ENCODE results near the gene AGRN.

Gene AGRN

GRCh38 chr1:978069-978834 lies 41.7 kb upstream of the AGRN start:
- Mint-ChIP-seq H3K4me3 (no peak overlapping the region), H3K4me1 (peaks cover 18% of the 10 kb centered on the region), H3K27ac (peak overlapping the region; percentile 54), H3K36me3 (ENCODE audit: low read depth) (peaks cover 4% of the 10 kb centered on the region), H3K27me3 (ENCODE audit: low read depth, poor library complexity) (peaks cover 49% of the 10 kb centered on the region), H3K9me3 (peaks cover 6% of the 10 kb centered on the region)
- DNase-seq, result no peak
- TF ChIP-seq CTCF (IDR thresholded peaks at IDR 0.05), result no peak

GRCh38 chr1:978835-979743 lies 40.8 kb upstream of the AGRN start:
- H3K9me3 Mint-ChIP-seq, result peaks cover 6% of the 10 kb centered on the region

GRCh38 chr1:979744-980072 lies 40.2 kb upstream of the AGRN start:
- DNase-seq, result no peak
- Mint-ChIP-seq H3K4me1 (peaks cover 17% of the 10 kb centered on the region), H3K27me3 (ENCODE audit: low read depth, poor library complexity) (peaks cover 50% of the 10 kb centered on the region), H3K4me3 (no peak overlapping the region), H3K9me3 (peaks cover 6% of the 10 kb centered on the region), H3K36me3 (ENCODE audit: low read depth) (peaks cover 4% of the 10 kb centered on the region), H3K27ac (no peak overlapping the region)
- no peak for TF ChIP-seq CTCF (IDR thresholded peaks at IDR 0.05)

More at GRCh38 chr1:978835-979743, 40.8 kb upstream of the AGRN start:
- Mint-ChIP-seq H3K27me3 (ENCODE audit: low read depth, poor library complexity) (peaks cover 52% of the 10 kb centered on the region), H3K27ac (no peak overlapping the region), H3K4me1 (peaks cover 18% of the 10 kb centered on the region), H3K4me3 (no peak overlapping the region), H3K36me3 (ENCODE audit: low read depth) (peaks cover 4% of the 10 kb centered on the region)
- TF ChIP-seq CTCF (IDR thresholded peaks at IDR 0.05), result no peak
- no peak for DNase-seq

GRCh38 chr1:980137-980571 lies 39.8 kb upstream of the AGRN start:
- Mint-ChIP-seq H3K36me3 (ENCODE audit: low read depth) (peaks cover 4% of the 10 kb centered on the region), H3K27ac (no peak overlapping the region), H3K4me1 (peaks cover 14% of the 10 kb centered on the region), H3K27me3 (ENCODE audit: low read depth, poor library complexity) (peaks cover 50% of the 10 kb centered on the region), H3K9me3 (peaks cover 6% of the 10 kb centered on the region), H3K4me3 (no peak overlapping the region)
- no peak for DNase-seq
- TF ChIP-seq CTCF (IDR thresholded peaks at IDR 0.05), result no peak

- peaks cover 51% of the 10 kb centered on the region for H3K27me3 Mint-ChIP-seq (ENCODE audit: low read depth, poor library complexity)
- H3K36me3 Mint-ChIP-seq (ENCODE audit: low read depth), result peaks cover 4% of the 10 kb centered on the region
- no peak overlapping the region for H3K4me3 Mint-ChIP-seq
- peaks cover 11% of the 10 kb centered on the region for H3K4me1 Mint-ChIP-seq
- no peak for TF ChIP-seq CTCF (IDR thresholded peaks at IDR 0.05)
- no peak for DNase-seq
- H3K9me3 Mint-ChIP-seq, result peaks cover 6% of the 10 kb centered on the region
- no peak overlapping the region for H3K27ac Mint-ChIP-seq
Measured at GRCh38 chr1:980602-981395, 39.1 kb upstream of the AGRN start.

All from nephron progenitor cell (in vitro differentiated cells).